Choroid plexus epithelial cell (primary cell): ENCODE results near the gene ANOS1.
A peak's percentile ranks its signal among the peaks of the same experiment; 100 is the strongest.
"Not testable (repeated sequence)": the region's sequence is repeated elsewhere in the genome, so short reads cannot be mapped to it uniquely, and the experiment has no call there.

Experiments used
- DNase-seq: peaks from one replicate; pipeline ENCODE4 v3.0.0-alpha.2; 2010; ENCODE audit warnings: low read depth
- H3K4me3 ChIP-seq: 2 replicates; pipeline ENCODE4 v1.5.1; 2011; ENCODE audit warnings: low read depth, mild to moderate bottlenecking, control low read depth, low read length, moderate library complexity
- TF ChIP-seq, protein P1 (sequence below): conservative IDR thresholded peaks from 2 replicates; pipeline ENCODE4 v1.5.1; 2011; ENCODE audit warnings: low read depth, mild to moderate bottlenecking, control low read depth, inconsistent platforms, low read length, moderate library complexity

ANOS1 gene

GRCh38 chrX:8520178-8520577 is 211.8 kb downstream of the ANOS1 start:
- H3K4me3 ChIP-seq = no peak overlapping the region
- DNase-seq = no peak
- TF ChIP-seq, protein P1, sequence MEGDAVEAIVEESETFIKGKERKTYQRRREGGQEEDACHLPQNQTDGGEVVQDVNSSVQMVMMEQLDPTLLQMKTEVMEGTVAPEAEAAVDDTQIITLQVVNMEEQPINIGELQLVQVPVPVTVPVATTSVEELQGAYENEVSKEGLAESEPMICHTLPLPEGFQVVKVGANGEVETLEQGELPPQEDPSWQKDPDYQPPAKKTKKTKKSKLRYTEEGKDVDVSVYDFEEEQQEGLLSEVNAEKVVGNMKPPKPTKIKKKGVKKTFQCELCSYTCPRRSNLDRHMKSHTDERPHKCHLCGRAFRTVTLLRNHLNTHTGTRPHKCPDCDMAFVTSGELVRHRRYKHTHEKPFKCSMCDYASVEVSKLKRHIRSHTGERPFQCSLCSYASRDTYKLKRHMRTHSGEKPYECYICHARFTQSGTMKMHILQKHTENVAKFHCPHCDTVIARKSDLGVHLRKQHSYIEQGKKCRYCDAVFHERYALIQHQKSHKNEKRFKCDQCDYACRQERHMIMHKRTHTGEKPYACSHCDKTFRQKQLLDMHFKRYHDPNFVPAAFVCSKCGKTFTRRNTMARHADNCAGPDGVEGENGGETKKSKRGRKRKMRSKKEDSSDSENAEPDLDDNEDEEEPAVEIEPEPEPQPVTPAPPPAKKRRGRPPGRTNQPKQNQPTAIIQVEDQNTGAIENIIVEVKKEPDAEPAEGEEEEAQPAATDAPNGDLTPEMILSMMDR = no peak

DNA sequence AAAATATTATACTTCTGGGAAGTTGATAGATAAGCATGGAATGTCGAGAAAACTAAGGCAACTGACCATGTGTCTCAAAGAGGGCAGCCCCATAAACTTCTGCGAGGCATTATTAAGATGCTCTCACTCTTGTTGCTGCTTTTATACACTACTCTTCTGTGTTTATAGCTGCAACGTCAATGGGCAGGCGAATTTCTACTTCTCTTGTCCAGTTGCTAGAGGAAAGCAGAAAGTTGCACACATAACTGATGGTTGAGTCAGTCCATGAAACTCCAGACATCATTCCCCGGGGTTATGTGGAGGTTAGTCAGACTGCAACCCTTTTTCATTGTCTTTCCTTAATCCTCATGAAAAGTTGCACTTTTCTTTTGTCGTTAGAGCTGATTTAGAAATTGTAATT is 227.5 kb downstream of the ANOS1 start:
- peak; percentile 35 for DNase-seq
- H3K4me3 ChIP-seq = no peak overlapping the region
- TF ChIP-seq, protein P1 = no peak

GRCh38 chrX:8502101-8502500 is 229.8 kb downstream of the ANOS1 start:
- DNase-seq, H3K4me3 ChIP-seq: not testable (repeated sequence)

GRCh38 chrX:8500203-8500602 is 231.7 kb downstream of the ANOS1 start:
- DNase-seq = no peak
- TF ChIP-seq, protein P1 = no peak
- H3K4me3 ChIP-seq = no peak overlapping the region

DNA sequence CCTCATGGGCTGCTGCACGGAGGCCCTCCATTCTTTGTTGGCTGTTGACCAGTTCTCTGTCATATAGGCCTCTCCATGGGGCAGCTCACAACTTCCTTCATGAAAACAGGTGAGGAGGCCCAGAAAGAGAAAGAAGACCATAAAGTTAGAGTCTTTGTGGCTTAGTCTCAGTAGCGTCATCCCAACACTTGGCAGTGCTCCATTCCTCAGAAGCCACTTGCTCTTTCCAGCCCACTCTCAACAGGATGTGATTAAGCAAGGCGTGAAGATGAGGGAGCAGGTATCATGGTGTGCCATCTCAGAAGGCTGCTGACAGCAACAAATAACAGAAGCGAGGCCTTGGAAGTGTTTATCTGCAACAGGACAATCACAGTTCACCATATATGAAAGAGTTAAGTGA is 236.9 kb downstream of the ANOS1 start:
- DNase-seq, H3K4me3 ChIP-seq: not testable (repeated sequence)

- TF ChIP-seq, protein P1 = no peak
Measured at GRCh38 chrX:8484360-8484949, 247.5 kb downstream of the ANOS1 start.

More at GRCh38 chrX:8484360-8484949, 247.5 kb downstream of the ANOS1 start:
- no peak for DNase-seq
- H3K4me3 ChIP-seq = no peak overlapping the region
